ENCODE results near the gene STARD9. TPM values are rescaled to one million over a fixed set of nuclear protein-coding genes. Genes with fewer than 3 reads are reported as not detected.

STARD9 gene
- total RNA-seq = 27.7 TPM

GRCh38 chr15:42575188-42576039 is at the start of gene STARD9:
TSS of gene STARD9 (plus strand) at chr15:42575606. CDS start at chr15:42575716, 110 bp downstream.
- Histone ChIP-seq H3K4me3 (ENCODE audit: low read length in 3 of 3) (peak within 1 kb of the TSS; percentile 80 to 84 (median 84)), H3K9me3 (ENCODE audit: control insufficient read depth in 3 of 3, low read length in 3 of 3) (no peaks in the 10 kb centered on the region), H3K27ac (ENCODE audit: low read depth, low read length) (peak within 1 kb of the TSS; percentile 68), H3K36me3 (ENCODE audit: control insufficient read depth in 3 of 3, insufficient read depth in 3 of 3, low read length in 3 of 3) (no peaks in the 10 kb centered on the region), H3K4me1 (ENCODE audit: control insufficient read depth in 3 of 3, insufficient read depth in 3 of 3, low read length in 3 of 3) (peaks cover 13 to 21% (median 15%) of the 10 kb centered on the region in 3 donors), H3K27me3 (ENCODE audit: control insufficient read depth in 3 of 3, insufficient read depth in 3 of 3, low read length in 3 of 3) (peaks cover 0 to 12% (median 6%) of the 10 kb centered on the region in 3 donors), H3K9ac (ENCODE audit: low read depth in 1 of 3, low read length in 3 of 3) (peak within 1 kb of the TSS; percentile 77 to 85 (median 82))

GRCh38 chr15:42528970-42529369 is 46.4 kb upstream of the STARD9 start:
- Histone ChIP-seq H3K27ac (ENCODE audit: low read depth, low read length) (no peak overlapping the region), H3K27me3 (ENCODE audit: control insufficient read depth in 3 of 3, insufficient read depth in 3 of 3, low read length in 3 of 3) (no peaks in the 10 kb centered on the region), H3K4me1 (ENCODE audit: control insufficient read depth in 3 of 3, insufficient read depth in 3 of 3, low read length in 3 of 3) (no peaks in the 10 kb centered on the region), H3K36me3 (ENCODE audit: control insufficient read depth in 3 of 3, insufficient read depth in 3 of 3, low read length in 3 of 3) (peaks cover 14 to 38% (median 38%) of the 10 kb centered on the region in 3 donors), H3K9ac (ENCODE audit: low read depth in 1 of 3, low read length in 3 of 3) (no peak overlapping the region), H3K9me3 (ENCODE audit: control insufficient read depth in 3 of 3, low read length in 3 of 3) (no peaks in the 10 kb centered on the region), H3K4me3 (ENCODE audit: low read length in 3 of 3) (no peak overlapping the region)

GRCh38 chr15:42533246-42533645 is 42.2 kb upstream of the STARD9 start:
- Histone ChIP-seq H3K9me3 (ENCODE audit: control insufficient read depth in 3 of 3, low read length in 3 of 3) (no peaks in the 10 kb centered on the region), H3K4me3 (ENCODE audit: low read length in 3 of 3) (no peak overlapping the region), H3K9ac (ENCODE audit: low read depth in 1 of 3, low read length in 3 of 3) (no peak overlapping the region), H3K27ac (ENCODE audit: low read depth, low read length) (no peak overlapping the region), H3K36me3 (ENCODE audit: control insufficient read depth in 3 of 3, insufficient read depth in 3 of 3, low read length in 3 of 3) (peaks cover 11 to 38% (median 36%) of the 10 kb centered on the region in 3 donors), H3K27me3 (ENCODE audit: control insufficient read depth in 3 of 3, insufficient read depth in 3 of 3, low read length in 3 of 3) (no peaks in the 10 kb centered on the region), H3K4me1 (ENCODE audit: control insufficient read depth in 3 of 3, insufficient read depth in 3 of 3, low read length in 3 of 3) (no peaks in the 10 kb centered on the region)

GRCh38 chr15:42544853-42545629 is 30.4 kb upstream of the STARD9 start:
- Histone ChIP-seq H3K9ac (ENCODE audit: low read depth in 1 of 3, low read length in 3 of 3) (no peak overlapping the region), H3K4me1 (ENCODE audit: control insufficient read depth in 3 of 3, insufficient read depth in 3 of 3, low read length in 3 of 3) (peaks cover 11 to 25% (median 13%) of the 10 kb centered on the region in 3 donors), H3K9me3 (ENCODE audit: control insufficient read depth in 3 of 3, low read length in 3 of 3) (no peaks in the 10 kb centered on the region), H3K27me3 (ENCODE audit: control insufficient read depth in 3 of 3, insufficient read depth in 3 of 3, low read length in 3 of 3) (no peaks in the 10 kb centered on the region), H3K36me3 (ENCODE audit: control insufficient read depth in 3 of 3, insufficient read depth in 3 of 3, low read length in 3 of 3) (peaks cover 19 to 32% (median 22%) of the 10 kb centered on the region in 3 donors), H3K27ac (ENCODE audit: low read depth, low read length) (no peak overlapping the region), H3K4me3 (ENCODE audit: low read length in 3 of 3) (no peak overlapping the region)

GRCh38 chr15:42547918-42548248 is 27.5 kb upstream of the STARD9 start:
- H3K27me3 ChIP-seq (ENCODE audit: control insufficient read depth in 3 of 3, insufficient read depth in 3 of 3, low read length in 3 of 3) = no peaks in the 10 kb centered on the region
- H3K9ac ChIP-seq (ENCODE audit: low read depth in 1 of 3, low read length in 3 of 3) = peak overlapping the region; percentile 94 to 99 (median 96)
- H3K4me3 ChIP-seq (ENCODE audit: low read length in 3 of 3) = peak overlapping the region; percentile 91 to 99 (median 93)
- H3K36me3 ChIP-seq (ENCODE audit: control insufficient read depth in 3 of 3, insufficient read depth in 3 of 3, low read length in 3 of 3) = peaks cover 19 to 30% (median 20%) of the 10 kb centered on the region in 3 donors
- peaks cover 11 to 25% (median 13%) of the 10 kb centered on the region in 3 donors for H3K4me1 ChIP-seq (ENCODE audit: control insufficient read depth in 3 of 3, insufficient read depth in 3 of 3, low read length in 3 of 3)
- H3K27ac ChIP-seq (ENCODE audit: low read depth, low read length) = peak overlapping the region; percentile 91
- H3K9me3 ChIP-seq (ENCODE audit: control insufficient read depth in 3 of 3, low read length in 3 of 3) = no peaks in the 10 kb centered on the region

- Histone ChIP-seq H3K4me3 (ENCODE audit: low read length in 3 of 3) (peak within 1 kb of the TSS; percentile 91 to 99 (median 93)), H3K9me3 (ENCODE audit: control insufficient read depth in 3 of 3, low read length in 3 of 3) (no peaks in the 10 kb centered on the region), H3K9ac (ENCODE audit: low read depth in 1 of 3, low read length in 3 of 3) (peak within 1 kb of the TSS; percentile 94 to 99 (median 96)), H3K27me3 (ENCODE audit: control insufficient read depth in 3 of 3, insufficient read depth in 3 of 3, low read length in 3 of 3) (no peaks in the 10 kb centered on the region), H3K27ac (ENCODE audit: low read depth, low read length) (peak within 1 kb of the TSS; percentile 91), H3K4me1 (ENCODE audit: control insufficient read depth in 3 of 3, insufficient read depth in 3 of 3, low read length in 3 of 3) (peaks cover 11 to 25% (median 13%) of the 10 kb centered on the region in 3 donors), H3K36me3 (ENCODE audit: control insufficient read depth in 3 of 3, insufficient read depth in 3 of 3, low read length in 3 of 3) (peaks cover 17 to 27% (median 19%) of the 10 kb centered on the region in 3 donors)
These were observed 27.0 kb upstream of the STARD9 start, which contains the start of the genes HAUS2 and LRRC57 for GRCh38 chr15:42548249-42549031. TSS of gene HAUS2 (plus strand) at chr15:42548838. CDS start at chr15:42548873, 35 bp downstream. TSS of gene LRRC57 (minus strand) at chr15:42548793. CDS start at chr15:42548434, 359 bp downstream.

- peak overlapping the region; percentile 91 to 99 (median 93) for H3K4me3 ChIP-seq (ENCODE audit: low read length in 3 of 3)
- H3K9ac ChIP-seq (ENCODE audit: low read depth in 1 of 3, low read length in 3 of 3) = peak overlapping the region; percentile 94 to 99 (median 96)
- peaks cover 12 to 20% (median 13%) of the 10 kb centered on the region in 3 donors for H3K36me3 ChIP-seq (ENCODE audit: control insufficient read depth in 3 of 3, insufficient read depth in 3 of 3, low read length in 3 of 3)
- no peaks in the 10 kb centered on the region for H3K9me3 ChIP-seq (ENCODE audit: control insufficient read depth in 3 of 3, low read length in 3 of 3)
- peaks cover 11 to 25% (median 13%) of the 10 kb centered on the region in 3 donors for H3K4me1 ChIP-seq (ENCODE audit: control insufficient read depth in 3 of 3, insufficient read depth in 3 of 3, low read length in 3 of 3)
- H3K27ac ChIP-seq (ENCODE audit: low read depth, low read length) = peak overlapping the region; percentile 91
- no peaks in the 10 kb centered on the region for H3K27me3 ChIP-seq (ENCODE audit: control insufficient read depth in 3 of 3, insufficient read depth in 3 of 3, low read length in 3 of 3)
These were observed 26.3 kb upstream of the STARD9 start for GRCh38 chr15:42549032-42549491.

- peak overlapping the region in 2 of 3 donors; percentile 24 to 93 for H3K4me3 ChIP-seq (ENCODE audit: low read length in 3 of 3)
- no peaks in the 10 kb centered on the region for H3K27me3 ChIP-seq (ENCODE audit: control insufficient read depth in 3 of 3, insufficient read depth in 3 of 3, low read length in 3 of 3)
- peaks cover 5 to 12% (median 7%) of the 10 kb centered on the region in 3 donors for H3K36me3 ChIP-seq (ENCODE audit: control insufficient read depth in 3 of 3, insufficient read depth in 3 of 3, low read length in 3 of 3)
- no peak overlapping the region for H3K27ac ChIP-seq (ENCODE audit: low read depth, low read length)
- H3K9ac ChIP-seq (ENCODE audit: low read depth in 1 of 3, low read length in 3 of 3) = peak overlapping the region in 1 of 3 donors; percentile 7
- peaks cover 11 to 25% (median 13%) of the 10 kb centered on the region in 3 donors for H3K4me1 ChIP-seq (ENCODE audit: control insufficient read depth in 3 of 3, insufficient read depth in 3 of 3, low read length in 3 of 3)
- no peaks in the 10 kb centered on the region for H3K9me3 ChIP-seq (ENCODE audit: control insufficient read depth in 3 of 3, low read length in 3 of 3)
These were observed 25.5 kb upstream of the STARD9 start for GRCh38 chr15:42549741-42550392.

- no peak overlapping the region for H3K27ac ChIP-seq (ENCODE audit: low read depth, low read length)
- H3K27me3 ChIP-seq (ENCODE audit: control insufficient read depth in 3 of 3, insufficient read depth in 3 of 3, low read length in 3 of 3) = no peaks in the 10 kb centered on the region
- no peaks in the 10 kb centered on the region for H3K9me3 ChIP-seq (ENCODE audit: control insufficient read depth in 3 of 3, low read length in 3 of 3)
- no peak overlapping the region for H3K4me3 ChIP-seq (ENCODE audit: low read length in 3 of 3)
- peaks cover 0 to 3% (median 0%) of the 10 kb centered on the region in 3 donors for H3K36me3 ChIP-seq (ENCODE audit: control insufficient read depth in 3 of 3, insufficient read depth in 3 of 3, low read length in 3 of 3)
- no peak overlapping the region for H3K9ac ChIP-seq (ENCODE audit: low read depth in 1 of 3, low read length in 3 of 3)
- H3K4me1 ChIP-seq (ENCODE audit: control insufficient read depth in 3 of 3, insufficient read depth in 3 of 3, low read length in 3 of 3) = peaks cover 0 to 5% (median 0%) of the 10 kb centered on the region in 3 donors
These were observed 21.9 kb upstream of the STARD9 start for GRCh38 chr15:42553554-42553953.
